ENCODE results near the gene GTSE1. TPM values are rescaled to one million over a fixed set of nuclear protein-coding genes. Genes with fewer than 3 reads are reported as not detected.
"Not testable (repeated sequence)": the region's sequence is repeated elsewhere in the genome, so short reads cannot be mapped to it uniquely, and the experiment has no call there.

GTSE1 gene
- total RNA-seq, 1 donor from 2014 or later: 29.7 TPM

- Mint-ChIP-seq H3K27me3 (ENCODE audit: insufficient read depth, low read depth) (peaks cover 2% of the 10 kb centered on the region), H3K27ac (no peak overlapping the region), H3K4me3 (no peak overlapping the region), H3K36me3 (peaks cover 23% of the 10 kb centered on the region), H3K9me3 (no peaks in the 10 kb centered on the region), H3K4me1 (no peaks in the 10 kb centered on the region)
- Histone ChIP-seq H3K27me3 (no peaks in the 10 kb centered on the region), H3K9ac (no peak overlapping the region), H3K4me3 (no peak overlapping the region), H3F3A (ENCODE audit: low read depth) (no peaks in the 10 kb centered on the region), H3K79me2 (ENCODE audit: low read depth) (peaks cover 16% of the 10 kb centered on the region), H3K9me3 (ENCODE audit: low read depth) (no peaks in the 10 kb centered on the region), H3K36me3 (no peaks in the 10 kb centered on the region), H2AFZ (replicated peaks) (no peak overlapping the region), H3K4me2 (no peak overlapping the region), H3K27ac (no peak overlapping the region), H3K4me1 (no peaks in the 10 kb centered on the region), H4K20me1 (ENCODE audit: low read depth) (peaks cover 14% of the 10 kb centered on the region)
- no peak for DNase-seq (ENCODE audit: low spot score)
- TF ChIP-seq EZH2 (IDR thresholded peaks at IDR 0.05): no peak
- no peak for TF ChIP-seq EZH2phosphoT487 (IDR thresholded peaks at IDR 0.05)
- TF ChIP-seq CTCF (IDR thresholded peaks at IDR 0.05): no peak
These were observed 15.4 kb downstream of the GTSE1 start for GRCh38 chr22:46312056-46312455.

GRCh38 chr22:46312848-46313247 lies 16.2 kb downstream of the GTSE1 start:
- H3K27me3 ChIP-seq; H3K79me2 ChIP-seq (ENCODE audit: low read depth); H4K20me1 ChIP-seq (ENCODE audit: low read depth); H3K36me3 ChIP-seq; H3K4me3 Mint-ChIP-seq; H3K27ac Mint-ChIP-seq; DNase-seq (ENCODE audit: low spot score); H3K9me3 ChIP-seq (ENCODE audit: low read depth); H3F3A ChIP-seq (ENCODE audit: low read depth); H3K9me3 Mint-ChIP-seq; H3K4me2 ChIP-seq; H2AFZ ChIP-seq (replicated peaks); H3K4me1 ChIP-seq; H3K27ac ChIP-seq; H3K4me3 ChIP-seq; H3K4me1 Mint-ChIP-seq; H3K9ac ChIP-seq; H3K27me3 Mint-ChIP-seq (ENCODE audit: insufficient read depth, low read depth): not testable (repeated sequence)
- peaks cover 25% of the 10 kb centered on the region for H3K36me3 Mint-ChIP-seq

- Histone ChIP-seq H3F3A (ENCODE audit: low read depth) (no peaks in the 10 kb centered on the region), H3K27me3 (no peaks in the 10 kb centered on the region), H3K79me2 (ENCODE audit: low read depth) (no peaks in the 10 kb centered on the region), H3K9ac (no peak overlapping the region), H3K36me3 (no peaks in the 10 kb centered on the region), H3K4me3 (no peak overlapping the region), H4K20me1 (ENCODE audit: low read depth) (no peaks in the 10 kb centered on the region), H3K9me3 (ENCODE audit: low read depth) (no peaks in the 10 kb centered on the region), H3K27ac (no peak overlapping the region), H3K4me1 (no peaks in the 10 kb centered on the region), H3K4me2 (no peak overlapping the region), H2AFZ (replicated peaks) (no peak overlapping the region)
- DNase-seq (ENCODE audit: low spot score): no peak
- TF ChIP-seq EZH2 (IDR thresholded peaks at IDR 0.05) (no peak), CTCF (IDR thresholded peaks at IDR 0.05) (no peak), EZH2phosphoT487 (IDR thresholded peaks at IDR 0.05) (no peak)
- H3K36me3 Mint-ChIP-seq: peaks cover 22% of the 10 kb centered on the region
- H3K4me3 Mint-ChIP-seq: no peak overlapping the region
- no peaks in the 10 kb centered on the region for H3K4me1 Mint-ChIP-seq
- peaks cover 1% of the 10 kb centered on the region for H3K9me3 Mint-ChIP-seq
- peaks cover 2% of the 10 kb centered on the region for H3K27me3 Mint-ChIP-seq (ENCODE audit: insufficient read depth, low read depth)
- no peak overlapping the region for H3K27ac Mint-ChIP-seq
These were observed 19.3 kb downstream of the GTSE1 start for GRCh38 chr22:46315976-46316375.

- no peaks in the 10 kb centered on the region for H4K20me1 ChIP-seq (ENCODE audit: low read depth)
- H3K4me1 Mint-ChIP-seq: no peaks in the 10 kb centered on the region
- peaks cover 1% of the 10 kb centered on the region for H3K9me3 Mint-ChIP-seq
- no peak overlapping the region for H3K4me2 ChIP-seq
- H3K9ac ChIP-seq: no peak overlapping the region
- TF ChIP-seq EZH2 (IDR thresholded peaks at IDR 0.05) (no peak), CTCF (IDR thresholded peaks at IDR 0.05) (no peak), EZH2phosphoT487 (IDR thresholded peaks at IDR 0.05) (no peak)
- H3K36me3 ChIP-seq: no peaks in the 10 kb centered on the region
- peaks cover 27% of the 10 kb centered on the region for H3K36me3 Mint-ChIP-seq
- H2AFZ ChIP-seq (replicated peaks): no peak overlapping the region
- H3K4me3 Mint-ChIP-seq: no peak overlapping the region
- H3K4me3 ChIP-seq: no peak overlapping the region
- H3K9me3 ChIP-seq (ENCODE audit: low read depth): no peaks in the 10 kb centered on the region
- DNase-seq (ENCODE audit: low spot score): no peak
- H3K79me2 ChIP-seq (ENCODE audit: low read depth): no peaks in the 10 kb centered on the region
- H3K27me3 ChIP-seq: no peaks in the 10 kb centered on the region
- H3K27me3 Mint-ChIP-seq (ENCODE audit: insufficient read depth, low read depth): peaks cover 2% of the 10 kb centered on the region
- no peaks in the 10 kb centered on the region for H3F3A ChIP-seq (ENCODE audit: low read depth)
- no peaks in the 10 kb centered on the region for H3K4me1 ChIP-seq
- H3K27ac ChIP-seq: no peak overlapping the region
- no peak overlapping the region for H3K27ac Mint-ChIP-seq
These were observed 21.0 kb downstream of the GTSE1 start for GRCh38 chr22:46317646-46318045.
